ENCODE data around the gene MISP. TPM values are rescaled to one million over a fixed set of nuclear protein-coding genes. Genes with fewer than 3 reads are reported as not detected.
A peak's percentile ranks its signal among the peaks of the same experiment; 100 is the strongest.

MISP gene
- total RNA-seq, 1 experiment from 2014 or later: 0.70 TPM

DNA sequence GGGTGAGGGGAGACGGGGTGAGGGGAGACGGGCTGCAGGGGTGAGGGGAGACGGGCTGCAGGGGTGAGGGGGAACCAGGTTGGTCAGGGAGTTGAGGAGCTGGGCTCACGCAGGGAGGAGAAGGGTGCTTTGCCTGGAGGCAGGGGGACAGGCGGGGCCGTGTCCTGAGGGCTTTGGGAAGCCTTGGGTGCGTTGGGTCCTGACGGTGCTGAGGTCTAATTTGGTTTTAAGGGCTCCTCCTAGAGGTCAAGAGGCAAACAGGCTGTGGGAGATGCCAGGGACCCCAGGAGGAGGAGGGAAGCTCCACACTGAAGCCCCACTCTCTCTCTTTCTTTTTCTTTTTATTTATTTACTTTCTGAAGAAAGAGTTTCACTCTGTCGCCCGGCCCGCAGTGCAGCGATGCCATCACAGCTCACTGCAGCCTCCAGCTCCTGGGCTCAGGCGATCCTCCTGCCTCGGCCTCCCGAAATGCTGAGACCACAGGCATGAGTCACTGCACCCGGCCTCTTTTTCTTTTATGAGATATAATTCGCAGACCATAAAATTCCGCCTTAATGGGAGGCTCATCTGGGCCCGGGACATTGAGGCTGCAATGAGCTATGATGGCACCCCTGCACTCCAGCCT lies 9.3 kb upstream of the MISP start:
- peaks cover 3% of the 10 kb centered on the region; the same call in 1 of the 2 replicates for H3K36me3 Mint-ChIP-seq
- ChIA-PET POLR2A (interaction anchor here (0.7 to 1.2 kb wide), 2 partner anchors 38 to 62 kb away, joined by 3 to 4 read pairs; no protein-coding TSS in a partner anchor), CTCF (interaction anchor here (0.5 to 2.8 kb wide), 26 partner anchors 8 to 503 kb away, joined by 3 to 13 read pairs (median 4); partner anchors contain the start of genes FSTL3, PALM, PTBP1 and RNF126)
- H3K9me3 Mint-ChIP-seq: peaks cover 4% of the 10 kb centered on the region; the same call in 1 of the 2 replicates
- DNase-seq (ENCODE audit: low spot score): peak; percentile 68
- TF ChIP-seq RELA (CRISPR knock-in tag; IDR thresholded peaks at IDR 0.05; ENCODE audit: borderline replicate concordance) (no peak), ZNF671 (CRISPR knock-in tag; IDR thresholded peaks at IDR 0.05) (no peak), NR2C2 (CRISPR knock-in tag; IDR thresholded peaks at IDR 0.05) (no peak), ZNF232 (CRISPR knock-in tag; IDR thresholded peaks at IDR 0.05) (no peak), PRRX2 (CRISPR knock-in tag; IDR thresholded peaks at IDR 0.05) (no peak), NR1H2 (CRISPR knock-in tag; IDR thresholded peaks at IDR 0.05) (no peak), NR3C1 (CRISPR knock-in tag; conservative IDR thresholded peaks at IDR 0.05; ENCODE audit: low read depth) (no peak), SMAD3 (CRISPR knock-in tag; IDR thresholded peaks at IDR 0.05; ENCODE audit: borderline replicate concordance) (no peak), SP1 (CRISPR knock-in tag; conservative IDR thresholded peaks at IDR 0.05) (no peak), CBFB (CRISPR knock-in tag; IDR thresholded peaks at IDR 0.05; ENCODE audit: low read depth) (no peak), TEAD4 (CRISPR knock-in tag; IDR thresholded peaks at IDR 0.05) (no peak), ESRRA (CRISPR knock-in tag; IDR thresholded peaks at IDR 0.05; ENCODE audit: borderline replicate concordance) (no peak), SOX15 (CRISPR knock-in tag; IDR thresholded peaks at IDR 0.05) (no peak)
- TF ChIP-seq, protein P1, sequence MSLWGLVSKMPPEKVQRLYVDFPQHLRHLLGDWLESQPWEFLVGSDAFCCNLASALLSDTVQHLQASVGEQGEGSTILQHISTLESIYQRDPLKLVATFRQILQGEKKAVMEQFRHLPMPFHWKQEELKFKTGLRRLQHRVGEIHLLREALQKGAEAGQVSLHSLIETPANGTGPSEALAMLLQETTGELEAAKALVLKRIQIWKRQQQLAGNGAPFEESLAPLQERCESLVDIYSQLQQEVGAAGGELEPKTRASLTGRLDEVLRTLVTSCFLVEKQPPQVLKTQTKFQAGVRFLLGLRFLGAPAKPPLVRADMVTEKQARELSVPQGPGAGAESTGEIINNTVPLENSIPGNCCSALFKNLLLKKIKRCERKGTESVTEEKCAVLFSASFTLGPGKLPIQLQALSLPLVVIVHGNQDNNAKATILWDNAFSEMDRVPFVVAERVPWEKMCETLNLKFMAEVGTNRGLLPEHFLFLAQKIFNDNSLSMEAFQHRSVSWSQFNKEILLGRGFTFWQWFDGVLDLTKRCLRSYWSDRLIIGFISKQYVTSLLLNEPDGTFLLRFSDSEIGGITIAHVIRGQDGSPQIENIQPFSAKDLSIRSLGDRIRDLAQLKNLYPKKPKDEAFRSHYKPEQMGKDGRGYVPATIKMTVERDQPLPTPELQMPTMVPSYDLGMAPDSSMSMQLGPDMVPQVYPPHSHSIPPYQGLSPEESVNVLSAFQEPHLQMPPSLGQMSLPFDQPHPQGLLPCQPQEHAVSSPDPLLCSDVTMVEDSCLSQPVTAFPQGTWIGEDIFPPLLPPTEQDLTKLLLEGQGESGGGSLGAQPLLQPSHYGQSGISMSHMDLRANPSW (CRISPR knock-in tag; conservative IDR thresholded peaks at IDR 0.05; ENCODE audit: low read depth): no peak
- TF ChIP-seq, protein P2, sequence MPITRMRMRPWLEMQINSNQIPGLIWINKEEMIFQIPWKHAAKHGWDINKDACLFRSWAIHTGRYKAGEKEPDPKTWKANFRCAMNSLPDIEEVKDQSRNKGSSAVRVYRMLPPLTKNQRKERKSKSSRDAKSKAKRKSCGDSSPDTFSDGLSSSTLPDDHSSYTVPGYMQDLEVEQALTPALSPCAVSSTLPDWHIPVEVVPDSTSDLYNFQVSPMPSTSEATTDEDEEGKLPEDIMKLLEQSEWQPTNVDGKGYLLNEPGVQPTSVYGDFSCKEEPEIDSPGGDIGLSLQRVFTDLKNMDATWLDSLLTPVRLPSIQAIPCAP (CRISPR knock-in tag; IDR thresholded peaks at IDR 0.05): no peak
- TF ChIP-seq, protein P3, sequence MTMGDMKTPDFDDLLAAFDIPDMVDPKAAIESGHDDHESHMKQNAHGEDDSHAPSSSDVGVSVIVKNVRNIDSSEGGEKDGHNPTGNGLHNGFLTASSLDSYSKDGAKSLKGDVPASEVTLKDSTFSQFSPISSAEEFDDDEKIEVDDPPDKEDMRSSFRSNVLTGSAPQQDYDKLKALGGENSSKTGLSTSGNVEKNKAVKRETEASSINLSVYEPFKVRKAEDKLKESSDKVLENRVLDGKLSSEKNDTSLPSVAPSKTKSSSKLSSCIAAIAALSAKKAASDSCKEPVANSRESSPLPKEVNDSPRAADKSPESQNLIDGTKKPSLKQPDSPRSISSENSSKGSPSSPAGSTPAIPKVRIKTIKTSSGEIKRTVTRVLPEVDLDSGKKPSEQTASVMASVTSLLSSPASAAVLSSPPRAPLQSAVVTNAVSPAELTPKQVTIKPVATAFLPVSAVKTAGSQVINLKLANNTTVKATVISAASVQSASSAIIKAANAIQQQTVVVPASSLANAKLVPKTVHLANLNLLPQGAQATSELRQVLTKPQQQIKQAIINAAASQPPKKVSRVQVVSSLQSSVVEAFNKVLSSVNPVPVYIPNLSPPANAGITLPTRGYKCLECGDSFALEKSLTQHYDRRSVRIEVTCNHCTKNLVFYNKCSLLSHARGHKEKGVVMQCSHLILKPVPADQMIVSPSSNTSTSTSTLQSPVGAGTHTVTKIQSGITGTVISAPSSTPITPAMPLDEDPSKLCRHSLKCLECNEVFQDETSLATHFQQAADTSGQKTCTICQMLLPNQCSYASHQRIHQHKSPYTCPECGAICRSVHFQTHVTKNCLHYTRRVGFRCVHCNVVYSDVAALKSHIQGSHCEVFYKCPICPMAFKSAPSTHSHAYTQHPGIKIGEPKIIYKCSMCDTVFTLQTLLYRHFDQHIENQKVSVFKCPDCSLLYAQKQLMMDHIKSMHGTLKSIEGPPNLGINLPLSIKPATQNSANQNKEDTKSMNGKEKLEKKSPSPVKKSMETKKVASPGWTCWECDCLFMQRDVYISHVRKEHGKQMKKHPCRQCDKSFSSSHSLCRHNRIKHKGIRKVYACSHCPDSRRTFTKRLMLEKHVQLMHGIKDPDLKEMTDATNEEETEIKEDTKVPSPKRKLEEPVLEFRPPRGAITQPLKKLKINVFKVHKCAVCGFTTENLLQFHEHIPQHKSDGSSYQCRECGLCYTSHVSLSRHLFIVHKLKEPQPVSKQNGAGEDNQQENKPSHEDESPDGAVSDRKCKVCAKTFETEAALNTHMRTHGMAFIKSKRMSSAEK (CRISPR knock-in tag; IDR thresholded peaks at IDR 0.05; ENCODE audit: borderline replicate concordance): no peak
- no peaks in the 10 kb centered on the region for H3K27me3 Mint-ChIP-seq (ENCODE audit: low read depth)
- no peaks in the 10 kb centered on the region for H3K4me1 Mint-ChIP-seq
- H3K27ac Mint-ChIP-seq: no peak overlapping the region
- ATAC-seq: peak; percentile 68
- no peak overlapping the region for H3K4me3 Mint-ChIP-seq

DNA sequence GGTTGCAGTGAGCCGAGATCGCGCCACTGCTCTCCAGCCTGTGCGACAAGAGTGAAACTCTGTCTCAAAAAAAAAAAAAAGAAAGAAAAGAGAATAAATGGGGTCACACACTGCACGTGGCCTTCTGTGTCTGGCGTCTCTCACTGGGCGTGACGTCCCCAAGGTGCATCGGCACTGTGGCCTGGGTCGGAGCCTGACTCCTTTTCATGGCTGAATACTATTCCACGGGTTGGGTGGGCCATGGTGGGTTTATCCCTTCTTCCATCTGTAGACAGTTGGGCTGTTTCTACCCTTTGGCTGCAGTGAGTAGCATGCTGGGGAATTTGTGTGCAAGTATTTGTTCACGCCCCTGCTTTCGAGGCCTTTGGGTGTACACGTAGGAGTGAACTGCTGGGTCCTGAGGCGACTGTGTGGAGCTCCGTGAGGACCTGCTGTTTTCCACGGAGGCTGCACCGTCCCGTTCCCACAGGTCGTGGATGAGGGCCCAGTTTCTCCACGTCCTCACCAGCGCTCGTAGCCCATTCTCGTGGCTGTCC lies 8.3 kb upstream of the MISP start:
- H3K9me3 Mint-ChIP-seq: peaks cover 4% of the 10 kb centered on the region; the same call in 1 of the 2 replicates
- POLR2A ChIA-PET: interaction anchor here (1.2 kb wide), 1 partner anchor 39 kb away, joined by 4 read pairs; no protein-coding TSS in a partner anchor
- peaks cover 3% of the 10 kb centered on the region; the same call in 1 of the 2 replicates for H3K36me3 Mint-ChIP-seq
- no peaks in the 10 kb centered on the region for H3K27me3 Mint-ChIP-seq (ENCODE audit: low read depth)
- H3K4me3 Mint-ChIP-seq: no peak overlapping the region
- H3K4me1 Mint-ChIP-seq: no peaks in the 10 kb centered on the region
- no peak for DNase-seq (ENCODE audit: low spot score)
- ATAC-seq: no peak
- H3K27ac Mint-ChIP-seq: no peak overlapping the region
- CTCF ChIA-PET: interaction anchor here (0.8 to 2.8 kb wide), 6 partner anchors 15 to 502 kb away, joined by 3 to 13 read pairs (median 9); partner anchors contain the start of gene PALM
- TF ChIP-seq, protein P4, sequence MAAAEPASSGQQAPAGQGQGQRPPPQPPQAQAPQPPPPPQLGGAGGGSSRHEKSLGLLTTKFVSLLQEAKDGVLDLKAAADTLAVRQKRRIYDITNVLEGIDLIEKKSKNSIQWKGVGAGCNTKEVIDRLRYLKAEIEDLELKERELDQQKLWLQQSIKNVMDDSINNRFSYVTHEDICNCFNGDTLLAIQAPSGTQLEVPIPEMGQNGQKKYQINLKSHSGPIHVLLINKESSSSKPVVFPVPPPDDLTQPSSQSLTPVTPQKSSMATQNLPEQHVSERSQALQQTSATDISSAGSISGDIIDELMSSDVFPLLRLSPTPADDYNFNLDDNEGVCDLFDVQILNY (CRISPR knock-in tag; IDR thresholded peaks at IDR 0.05): no peak
- TF ChIP-seq JAZF1 (CRISPR knock-in tag; IDR thresholded peaks at IDR 0.05) (no peak), ZNF232 (CRISPR knock-in tag; IDR thresholded peaks at IDR 0.05) (no peak), RELA (CRISPR knock-in tag; IDR thresholded peaks at IDR 0.05; ENCODE audit: borderline replicate concordance) (no peak), ATF1 (CRISPR knock-in tag; IDR thresholded peaks at IDR 0.05) (no peak), TCF7 (CRISPR knock-in tag; IDR thresholded peaks at IDR 0.05; ENCODE audit: low read depth) (no peak)
- TF ChIP-seq, protein P5, sequence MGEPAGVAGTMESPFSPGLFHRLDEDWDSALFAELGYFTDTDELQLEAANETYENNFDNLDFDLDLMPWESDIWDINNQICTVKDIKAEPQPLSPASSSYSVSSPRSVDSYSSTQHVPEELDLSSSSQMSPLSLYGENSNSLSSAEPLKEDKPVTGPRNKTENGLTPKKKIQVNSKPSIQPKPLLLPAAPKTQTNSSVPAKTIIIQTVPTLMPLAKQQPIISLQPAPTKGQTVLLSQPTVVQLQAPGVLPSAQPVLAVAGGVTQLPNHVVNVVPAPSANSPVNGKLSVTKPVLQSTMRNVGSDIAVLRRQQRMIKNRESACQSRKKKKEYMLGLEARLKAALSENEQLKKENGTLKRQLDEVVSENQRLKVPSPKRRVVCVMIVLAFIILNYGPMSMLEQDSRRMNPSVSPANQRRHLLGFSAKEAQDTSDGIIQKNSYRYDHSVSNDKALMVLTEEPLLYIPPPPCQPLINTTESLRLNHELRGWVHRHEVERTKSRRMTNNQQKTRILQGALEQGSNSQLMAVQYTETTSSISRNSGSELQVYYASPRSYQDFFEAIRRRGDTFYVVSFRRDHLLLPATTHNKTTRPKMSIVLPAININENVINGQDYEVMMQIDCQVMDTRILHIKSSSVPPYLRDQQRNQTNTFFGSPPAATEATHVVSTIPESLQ (CRISPR knock-in tag; IDR thresholded peaks at IDR 0.05): no peak
- TF ChIP-seq, protein P6, sequence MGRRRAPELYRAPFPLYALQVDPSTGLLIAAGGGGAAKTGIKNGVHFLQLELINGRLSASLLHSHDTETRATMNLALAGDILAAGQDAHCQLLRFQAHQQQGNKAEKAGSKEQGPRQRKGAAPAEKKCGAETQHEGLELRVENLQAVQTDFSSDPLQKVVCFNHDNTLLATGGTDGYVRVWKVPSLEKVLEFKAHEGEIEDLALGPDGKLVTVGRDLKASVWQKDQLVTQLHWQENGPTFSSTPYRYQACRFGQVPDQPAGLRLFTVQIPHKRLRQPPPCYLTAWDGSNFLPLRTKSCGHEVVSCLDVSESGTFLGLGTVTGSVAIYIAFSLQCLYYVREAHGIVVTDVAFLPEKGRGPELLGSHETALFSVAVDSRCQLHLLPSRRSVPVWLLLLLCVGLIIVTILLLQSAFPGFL (CRISPR knock-in tag; IDR thresholded peaks at IDR 0.05; ENCODE audit: borderline replicate concordance): no peak
